Measurements from ENCODE around the gene MED14.

Gene MED14

DNA sequence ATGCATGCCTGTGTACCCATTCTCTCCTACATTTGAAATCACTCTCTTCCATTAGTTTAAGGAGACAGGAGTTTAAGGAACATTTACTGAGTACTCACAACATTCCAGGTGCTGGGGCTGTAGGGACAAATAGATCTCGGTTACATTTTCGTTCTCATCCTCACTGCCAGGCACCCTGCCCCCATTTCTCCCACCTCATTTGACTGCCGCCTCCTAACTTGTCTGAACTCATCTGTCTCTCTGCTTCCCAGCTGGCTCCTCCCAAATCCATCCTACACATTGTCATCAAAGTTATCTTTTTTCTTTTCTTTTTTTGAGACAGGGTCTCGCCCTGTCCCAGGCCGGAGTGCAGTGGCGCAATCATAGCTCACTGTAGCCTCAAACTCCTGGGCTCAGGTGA is 131.9 kb downstream of the MED14 start:
- no peak for DNase-seq (ENCODE audit: low spot score)

All from activated CD4-positive, alpha-beta T cell treated with anti-CD3 and anti-CD28 coated beads, Interleukin-2, Interleukin-4, amounts not matched to agents 100 ng/mL and 50 ng/mL, durations not matched to agents 16 hours and 8 hours (primary cell).